Measurements from ENCODE around the gene CSH2.
"Not testable (repeated sequence)": the region's sequence is repeated elsewhere in the genome, so short reads cannot be mapped to it uniquely, and the experiment has no call there.

The CSH2 gene

GRCh38 chr17:63874061-63874626 lies 667 bp upstream of the CSH2 start:
- not testable (repeated sequence) for DNase-seq; H3K4me3 Mint-ChIP-seq; H3K36me3 Mint-ChIP-seq (ENCODE audit: low read depth); H3K27ac Mint-ChIP-seq; H3K9me3 Mint-ChIP-seq; H3K4me1 Mint-ChIP-seq
- peaks cover 33% of the 10 kb centered on the region for H3K27me3 Mint-ChIP-seq (ENCODE audit: low read depth, poor library complexity)

GRCh38 chr17:63871646-63872365 lies 1.7 kb downstream of the CSH2 start:
- H3K4me3 Mint-ChIP-seq; DNase-seq; H3K36me3 Mint-ChIP-seq (ENCODE audit: low read depth); H3K4me1 Mint-ChIP-seq; H3K9me3 Mint-ChIP-seq; H3K27ac Mint-ChIP-seq: not testable (repeated sequence)
- peaks cover 16% of the 10 kb centered on the region for H3K27me3 Mint-ChIP-seq (ENCODE audit: low read depth, poor library complexity)

GRCh38 chr17:63870292-63870665 lies 3.2 kb downstream of the CSH2 start:
- not testable (repeated sequence) for H3K4me1 Mint-ChIP-seq; H3K27ac Mint-ChIP-seq; DNase-seq; H3K27me3 Mint-ChIP-seq (ENCODE audit: low read depth, poor library complexity); H3K9me3 Mint-ChIP-seq; H3K36me3 Mint-ChIP-seq (ENCODE audit: low read depth); H3K4me3 Mint-ChIP-seq

GRCh38 chr17:63869491-63870291 lies 3.8 kb downstream of the CSH2 start:
- DNase-seq; H3K9me3 Mint-ChIP-seq; H3K4me3 Mint-ChIP-seq; H3K36me3 Mint-ChIP-seq (ENCODE audit: low read depth); H3K27ac Mint-ChIP-seq; H3K27me3 Mint-ChIP-seq (ENCODE audit: low read depth, poor library complexity); H3K4me1 Mint-ChIP-seq: not testable (repeated sequence)

GRCh38 chr17:63866625-63867024 lies 6.9 kb downstream of the CSH2 start:
- not testable (repeated sequence) for H3K36me3 Mint-ChIP-seq (ENCODE audit: low read depth); DNase-seq

GRCh38 chr17:63859257-63859656 lies 14.2 kb downstream of the CSH2 start:
- H3K4me1 Mint-ChIP-seq = no peaks in the 10 kb centered on the region
- DNase-seq = no peak
- no peaks in the 10 kb centered on the region for H3K36me3 Mint-ChIP-seq (ENCODE audit: low read depth)
- no peak overlapping the region for H3K4me3 Mint-ChIP-seq
- TF ChIP-seq CTCF (IDR thresholded peaks at IDR 0.05) = no peak
- H3K27ac Mint-ChIP-seq = no peak overlapping the region
- H3K9me3 Mint-ChIP-seq = no peaks in the 10 kb centered on the region
- peaks cover 47% of the 10 kb centered on the region for H3K27me3 Mint-ChIP-seq (ENCODE audit: low read depth, poor library complexity)

More at GRCh38 chr17:63866625-63867024, 6.9 kb downstream of the CSH2 start:
- not testable (repeated sequence) for H3K4me1 Mint-ChIP-seq; H3K27ac Mint-ChIP-seq; H3K27me3 Mint-ChIP-seq (ENCODE audit: low read depth, poor library complexity); H3K9me3 Mint-ChIP-seq; H3K4me3 Mint-ChIP-seq

GRCh38 chr17:63856425-63856824 lies 17.1 kb downstream of the CSH2 start:
- H3K27ac Mint-ChIP-seq, H3K4me3 Mint-ChIP-seq: not testable (repeated sequence)

GRCh38 chr17:63855185-63855584 lies 18.3 kb downstream of the CSH2 start:
- Mint-ChIP-seq H3K9me3 (no peaks in the 10 kb centered on the region), H3K27ac (no peak overlapping the region), H3K4me1 (no peaks in the 10 kb centered on the region), H3K4me3 (no peak overlapping the region), H3K27me3 (ENCODE audit: low read depth, poor library complexity) (peaks cover 83% of the 10 kb centered on the region), H3K36me3 (ENCODE audit: low read depth) (no peaks in the 10 kb centered on the region)
- DNase-seq = no peak
- no peak for TF ChIP-seq CTCF (IDR thresholded peaks at IDR 0.05)

More at GRCh38 chr17:63856425-63856824, 17.1 kb downstream of the CSH2 start:
- DNase-seq; H3K4me1 Mint-ChIP-seq; H3K36me3 Mint-ChIP-seq (ENCODE audit: low read depth); H3K9me3 Mint-ChIP-seq: not testable (repeated sequence)
- H3K27me3 Mint-ChIP-seq (ENCODE audit: low read depth, poor library complexity) = peaks cover 72% of the 10 kb centered on the region
